ENCODE measurements around the gene DMD.

The DMD gene

DNA sequence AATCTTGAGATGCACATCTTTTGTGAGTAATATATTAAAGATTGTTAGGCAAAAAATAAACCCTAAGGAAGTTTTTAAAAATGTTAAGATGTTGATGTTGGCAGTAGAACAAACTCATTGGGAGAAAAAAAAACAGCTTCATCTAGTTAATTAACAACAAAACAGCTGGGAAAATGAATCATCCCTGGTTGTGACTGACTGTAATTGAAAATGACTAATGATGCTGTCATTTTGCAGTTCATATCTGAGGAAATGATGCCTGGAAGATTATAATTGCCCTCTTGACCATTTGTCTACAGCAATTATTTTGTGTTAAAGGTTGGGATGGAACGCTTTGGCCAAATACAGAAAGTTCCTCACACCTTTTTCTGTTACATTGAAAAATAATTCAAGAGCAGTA is 1379.1 kb downstream of the DMD start:
- DNase-seq = no peak

DNA sequence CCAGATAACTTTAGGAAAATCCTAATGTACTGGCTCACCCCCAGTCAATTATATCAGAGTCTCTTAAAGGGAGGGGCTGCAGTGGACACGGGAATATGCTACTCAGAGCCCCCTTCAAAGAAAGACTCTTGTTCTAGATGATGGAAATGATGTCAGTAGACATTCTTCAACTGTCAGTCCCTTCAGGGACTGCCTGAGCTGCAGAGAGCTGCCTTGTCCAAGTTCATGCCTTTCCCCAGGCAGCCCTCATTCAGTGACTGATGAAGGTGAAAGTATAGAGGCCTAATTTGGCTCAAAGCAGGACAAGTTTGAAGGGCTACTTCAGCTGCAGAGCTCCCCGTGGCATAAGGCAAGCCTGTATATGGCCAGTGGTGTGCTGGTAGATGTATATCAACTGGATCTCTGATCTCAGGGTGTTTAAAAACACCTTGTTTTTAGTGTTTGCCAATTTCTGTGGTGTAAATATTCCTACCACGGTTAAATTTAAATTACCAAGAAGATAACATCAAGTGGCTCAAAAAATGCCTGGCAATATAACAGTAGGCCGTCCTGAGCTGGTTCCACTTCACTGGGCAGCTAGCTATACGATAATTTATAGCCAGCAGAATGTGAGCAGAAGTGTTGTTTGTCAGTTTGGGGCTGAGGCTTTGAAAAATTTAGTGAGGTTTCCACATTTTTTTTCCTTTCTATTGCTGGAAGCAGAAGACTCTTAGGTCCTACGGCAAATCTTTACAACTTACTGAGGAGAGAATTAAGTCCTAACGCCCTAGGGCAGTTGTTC is 1390.7 kb downstream of the DMD start:
- no peak for DNase-seq

DNA sequence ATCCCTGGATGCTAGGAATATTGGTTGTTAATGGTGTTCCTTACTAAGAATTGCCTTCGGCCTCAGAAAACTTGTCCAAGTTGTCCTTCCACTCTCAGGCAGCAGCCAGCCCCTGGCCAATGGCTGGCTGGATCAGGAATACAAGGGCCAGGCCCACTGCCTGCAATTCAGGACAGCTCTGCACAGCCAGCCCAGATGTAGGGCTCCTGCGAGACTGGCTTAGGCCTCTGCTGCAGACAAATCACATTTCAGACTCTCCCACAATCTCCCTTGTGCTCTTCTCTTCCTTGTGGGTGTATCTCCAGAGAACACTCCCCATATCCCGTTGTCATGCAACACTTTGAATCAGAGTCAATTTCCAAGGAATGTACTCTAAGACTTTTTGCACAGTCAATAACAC is 1391.9 kb downstream of the DMD start:
- DNase-seq = no peak

DNA sequence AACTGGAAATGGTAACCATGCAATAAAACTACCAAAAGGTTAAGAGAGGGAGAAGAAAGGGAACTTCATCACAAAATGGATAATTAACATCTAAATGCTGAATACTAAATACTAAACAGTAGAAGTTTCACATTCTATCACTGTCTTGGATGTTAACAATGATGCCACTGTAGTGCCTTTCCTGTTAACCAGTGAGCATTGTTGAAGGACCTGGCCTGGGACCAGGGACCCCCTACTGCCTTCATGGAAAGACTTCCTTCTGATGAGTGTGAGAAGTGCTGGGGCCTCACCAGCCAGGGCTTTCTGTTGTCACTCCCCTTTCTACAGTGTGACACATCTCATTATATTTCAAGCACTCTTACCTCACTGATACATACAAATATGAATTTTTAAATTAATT is 1400.2 kb downstream of the DMD start:
- no peak for DNase-seq

DNA sequence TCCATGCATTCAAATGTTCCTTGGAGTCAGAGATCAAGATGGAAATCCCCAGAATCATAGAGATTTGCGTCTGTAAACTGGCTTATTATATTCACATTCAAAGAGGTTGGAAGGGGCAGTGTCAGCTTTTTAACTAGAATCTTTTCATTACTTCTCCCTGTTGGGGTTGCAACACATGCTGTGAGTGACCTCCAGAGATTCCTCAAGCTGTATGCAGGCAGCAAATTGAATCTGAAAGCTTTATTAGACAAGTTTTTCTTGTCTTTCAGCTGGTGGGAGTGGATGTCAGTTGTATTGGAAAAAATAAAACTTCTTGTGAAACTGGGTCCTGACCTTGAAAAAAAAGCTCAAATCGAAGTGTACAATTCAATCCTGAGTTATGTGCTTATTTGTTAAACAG is 1403.0 kb downstream of the DMD start:
- no peak for DNase-seq

DNA sequence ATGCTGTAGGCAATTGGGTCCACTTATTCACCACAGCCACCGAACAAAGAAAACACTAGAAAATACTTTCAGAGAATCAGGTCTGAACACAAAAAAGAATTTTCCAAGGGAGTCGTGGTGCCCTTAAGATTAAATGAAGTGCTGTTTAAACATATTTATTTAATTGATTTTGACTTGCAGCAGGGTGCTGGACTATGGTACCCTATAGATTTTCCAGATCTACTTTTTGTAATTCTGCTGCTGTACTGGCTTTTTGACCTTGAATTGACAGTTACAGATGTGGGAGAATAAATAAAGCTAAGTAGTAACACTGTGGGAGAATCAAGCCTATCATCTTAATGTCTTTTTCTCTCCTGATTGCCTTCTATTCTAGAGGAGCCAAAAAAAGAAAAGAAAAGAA is 1404.2 kb downstream of the DMD start:
- no peak for DNase-seq

DNA sequence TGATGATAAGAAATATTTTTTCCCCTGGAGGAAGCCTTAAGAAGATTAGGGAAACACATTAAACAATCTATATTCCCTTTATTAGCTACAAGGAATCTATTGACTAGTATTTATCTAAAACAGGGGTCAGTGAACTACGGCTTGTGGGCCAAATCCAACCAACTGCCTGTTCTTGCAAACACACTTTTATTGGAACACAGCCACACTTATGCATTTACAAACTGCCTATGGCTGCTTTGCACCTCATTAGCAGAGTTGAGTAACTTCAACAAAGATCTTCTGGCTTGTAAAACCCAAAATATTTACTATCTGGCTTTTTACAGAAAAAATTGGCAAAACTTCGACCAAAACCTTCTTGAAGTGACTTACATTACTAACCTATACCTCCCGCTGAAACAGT is 1405.6 kb downstream of the DMD start:
- DNase-seq = no peak

DNA sequence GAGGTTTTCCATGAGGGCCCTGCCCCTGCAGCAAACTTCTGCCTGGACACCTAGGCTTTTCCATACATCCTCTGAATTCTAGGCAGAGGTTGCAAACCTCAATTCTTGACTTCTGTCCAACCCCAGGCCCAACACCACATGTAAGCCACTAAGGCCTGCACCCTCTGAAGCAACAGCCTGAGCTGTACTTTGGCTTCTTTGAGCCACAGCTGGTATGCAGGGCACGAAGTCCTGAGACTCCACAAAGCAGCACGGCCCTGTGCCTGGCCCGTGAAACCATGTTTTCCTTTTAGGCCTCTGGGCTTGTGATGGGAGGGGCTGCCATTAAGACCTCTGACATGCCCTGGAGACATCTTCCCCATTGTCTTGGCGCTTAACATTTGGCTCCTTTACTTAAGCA is 1411.1 kb downstream of the DMD start:
- DNase-seq = no peak

DNA sequence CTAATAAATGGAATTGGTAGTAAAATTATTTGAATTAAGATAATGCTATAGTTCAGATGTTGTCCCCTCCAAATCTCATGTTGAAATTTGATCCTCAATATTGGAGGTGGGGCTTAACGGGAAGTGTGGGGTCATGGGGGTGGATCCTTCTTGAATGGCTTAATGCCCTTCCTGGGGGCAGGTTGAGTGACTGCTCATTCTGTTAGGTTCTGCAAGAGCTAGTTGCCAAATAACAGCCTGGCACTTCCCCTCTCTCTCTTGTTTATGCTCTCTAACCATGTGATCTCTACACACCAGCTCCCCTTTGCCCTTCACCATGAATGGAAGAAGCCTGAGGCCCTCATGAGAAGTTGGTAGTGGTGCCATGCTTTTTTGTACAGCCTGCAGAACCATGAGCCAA is 1414.7 kb downstream of the DMD start:
- DNase-seq = no peak

DNA sequence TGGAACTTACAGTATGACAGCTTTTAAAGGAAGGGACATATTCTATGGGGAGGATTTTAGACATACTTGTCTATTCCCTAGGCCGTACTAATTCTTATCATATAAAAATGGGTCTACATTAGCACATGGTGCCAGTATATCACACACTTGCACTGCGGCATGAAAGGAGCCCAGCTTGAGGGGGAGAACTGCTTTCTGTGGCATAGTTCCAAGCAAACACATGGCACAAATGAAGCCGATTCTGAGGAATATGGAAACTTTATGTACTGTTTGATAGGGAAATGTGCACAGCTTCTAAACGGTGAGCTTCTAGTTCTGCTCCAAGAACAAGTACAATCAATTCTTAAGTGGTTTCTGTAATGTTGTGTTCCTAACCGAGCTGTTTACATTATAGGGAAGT is 1463.9 kb downstream of the DMD start:
- no peak for DNase-seq

DNA sequence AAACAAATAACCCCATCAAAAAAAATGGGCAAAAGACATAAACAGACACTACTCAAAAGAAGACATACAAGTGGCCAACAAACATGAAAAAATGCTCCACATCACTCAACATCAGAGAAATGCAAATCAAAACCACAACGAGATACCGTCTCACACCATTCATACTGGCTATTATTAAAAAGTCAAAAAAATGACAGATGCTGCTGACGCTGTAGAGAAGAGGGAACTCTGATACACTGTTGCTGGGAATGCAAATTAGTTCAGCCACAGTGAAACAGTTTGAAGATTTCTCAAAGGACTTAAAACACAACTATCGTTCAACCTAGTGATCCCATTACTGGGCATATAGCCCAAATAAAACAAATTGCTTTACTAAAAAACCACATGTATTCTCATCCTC is 1468.3 kb downstream of the DMD start:
- DNase-seq = no peak

DNA sequence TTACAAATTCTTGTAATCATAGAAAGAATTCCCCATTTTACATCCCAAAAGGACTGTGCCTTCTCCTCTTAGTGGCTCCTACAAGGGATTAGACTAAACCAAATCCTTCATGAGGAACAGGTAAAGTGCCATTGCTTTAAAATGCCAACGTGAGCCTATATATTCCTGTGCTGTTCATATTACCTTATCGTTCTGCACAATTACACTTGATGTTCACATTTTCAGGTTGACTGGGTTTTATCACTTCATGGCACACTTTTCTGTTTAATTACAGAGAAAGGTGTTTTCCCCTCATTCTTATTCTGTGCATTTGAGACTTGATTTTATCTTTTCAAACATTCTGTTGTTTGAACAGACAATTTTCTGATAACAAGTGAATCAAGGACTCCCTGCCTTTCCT is 1493.9 kb downstream of the DMD start:
- no peak for DNase-seq

DNA sequence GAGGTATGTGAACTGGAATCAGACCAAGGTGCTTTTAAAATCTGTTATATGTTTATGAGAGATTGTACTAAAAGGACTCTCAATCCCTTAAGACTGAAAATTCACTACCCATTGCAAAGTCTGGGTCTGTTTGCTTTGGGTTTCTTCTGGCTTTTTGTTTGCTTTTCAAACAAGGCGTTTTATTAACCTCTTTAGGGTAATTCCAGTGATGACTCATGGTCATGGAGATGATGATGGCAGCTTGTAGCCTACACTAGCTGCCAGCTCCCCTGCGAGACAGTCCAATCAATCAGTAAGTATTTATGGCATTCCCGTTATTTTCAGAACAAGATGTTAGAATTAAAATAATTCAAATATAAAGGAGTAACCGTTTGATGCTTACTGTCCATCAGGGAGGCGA is 1495.7 kb downstream of the DMD start:
- DNase-seq = no peak

DNA sequence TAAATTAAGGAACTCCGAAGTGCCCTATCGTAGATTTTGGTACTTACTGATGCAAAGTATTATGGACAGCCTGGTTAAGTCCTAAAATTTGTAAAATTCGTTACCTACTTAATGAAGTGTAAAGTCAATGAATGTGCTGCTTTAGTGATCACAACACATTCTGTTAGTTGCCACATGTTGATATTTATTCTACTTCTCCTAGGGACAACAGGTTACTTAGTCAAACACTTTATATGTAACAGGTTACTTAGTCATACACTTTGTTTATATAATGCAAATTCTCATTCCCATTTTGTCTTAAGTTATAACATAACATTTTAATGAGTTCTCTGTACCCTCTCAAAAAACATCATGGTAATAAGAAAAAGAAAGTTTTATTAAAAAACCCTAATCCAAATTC is 1496.6 kb downstream of the DMD start:
- no peak for DNase-seq

DNA sequence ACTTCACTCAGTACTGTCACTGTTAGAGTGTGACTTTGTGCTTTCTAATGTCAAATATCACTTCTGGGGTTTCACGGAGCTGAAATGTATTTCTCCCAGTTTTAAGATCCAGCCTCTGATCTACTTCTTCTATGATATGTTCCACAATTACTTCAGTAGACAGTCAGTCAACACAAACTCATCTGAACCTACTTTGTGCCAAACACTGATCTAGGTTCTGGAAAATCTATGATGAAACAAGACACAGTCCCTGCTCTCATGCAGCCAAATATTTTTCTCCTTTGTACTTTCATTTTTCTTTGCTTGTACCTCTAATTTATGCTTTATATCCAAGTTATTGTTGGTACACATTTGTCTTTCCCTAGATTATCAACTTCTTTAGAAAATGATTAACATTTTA is 1498.2 kb downstream of the DMD start:
- DNase-seq = no peak

DNA sequence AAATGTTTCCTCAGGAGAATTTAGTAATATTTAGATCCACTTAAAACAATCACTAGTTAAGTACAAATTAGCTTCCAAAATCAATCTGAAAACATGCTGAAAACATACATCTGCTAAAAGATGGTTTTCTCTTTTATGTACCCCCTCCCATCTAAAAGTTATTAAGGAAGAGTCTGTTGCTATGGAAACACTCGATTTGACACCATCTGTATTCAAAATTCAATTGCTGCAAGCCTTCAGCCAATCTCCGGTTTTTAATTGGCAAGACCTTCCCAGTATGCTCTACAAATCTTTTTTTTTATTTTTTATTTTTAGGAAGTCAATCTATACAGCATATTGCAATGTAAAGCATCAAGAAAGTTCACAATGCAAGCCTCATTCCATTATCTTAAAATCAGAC is 1500.2 kb downstream of the DMD start:
- no peak for DNase-seq

DNA sequence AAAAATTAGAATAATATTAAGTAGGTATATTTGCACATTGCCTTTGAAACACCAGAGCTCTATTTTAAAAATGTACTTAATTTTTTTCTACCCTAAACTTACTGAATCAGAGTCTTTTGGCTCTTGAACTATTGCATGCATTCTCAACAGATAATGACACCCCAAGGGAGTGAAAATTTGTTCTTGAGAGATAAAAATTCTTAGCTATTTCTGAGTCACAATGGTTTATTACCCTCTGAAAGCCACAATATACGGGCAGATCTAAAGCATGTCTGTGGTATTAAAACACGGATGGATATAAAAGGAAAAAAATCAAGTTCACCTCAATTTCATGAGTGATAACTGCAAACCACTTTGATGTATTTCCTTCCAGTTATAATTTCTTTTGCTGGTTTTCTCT is 1503.2 kb downstream of the DMD start:
- DNase-seq = no peak

DNA sequence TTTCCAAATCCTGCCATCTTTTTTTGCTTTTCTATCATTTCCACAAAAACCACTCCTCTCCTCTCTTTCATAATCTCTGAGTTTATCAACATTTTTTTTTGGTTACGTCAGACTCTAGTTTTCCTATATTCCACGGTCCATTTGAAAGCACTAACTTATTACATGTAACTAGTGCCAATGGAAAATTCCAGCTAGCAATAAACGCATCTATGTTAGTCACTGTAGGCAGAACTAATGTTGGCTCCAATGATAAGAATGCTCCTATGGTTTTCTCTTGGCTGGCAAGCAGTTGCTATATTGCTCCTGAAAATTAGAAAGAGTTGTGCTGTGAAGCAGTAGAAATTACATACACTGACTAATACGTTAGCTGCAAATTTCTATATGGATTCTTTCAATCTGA is 1504.9 kb downstream of the DMD start:
- DNase-seq = no peak

DNA sequence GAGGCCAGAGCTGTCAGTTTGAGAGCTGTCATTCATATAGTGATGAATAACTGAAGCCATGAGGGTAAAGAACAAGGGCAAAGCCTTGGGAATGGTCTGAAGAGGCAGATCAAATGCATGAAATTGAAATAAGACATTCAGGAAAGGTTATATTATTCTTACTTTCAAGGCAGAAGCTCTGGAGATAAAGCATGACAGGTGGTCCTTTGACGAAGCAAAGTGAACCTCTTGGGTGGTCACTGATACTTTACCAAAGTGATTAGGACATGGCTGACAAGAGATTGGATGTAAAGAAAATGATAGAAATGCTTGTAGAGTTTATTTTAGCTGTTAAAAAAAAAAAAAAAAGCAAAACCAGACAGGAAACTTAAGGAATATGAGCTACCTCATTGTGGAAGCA is 1505.5 kb downstream of the DMD start:
- no peak for DNase-seq

DNA sequence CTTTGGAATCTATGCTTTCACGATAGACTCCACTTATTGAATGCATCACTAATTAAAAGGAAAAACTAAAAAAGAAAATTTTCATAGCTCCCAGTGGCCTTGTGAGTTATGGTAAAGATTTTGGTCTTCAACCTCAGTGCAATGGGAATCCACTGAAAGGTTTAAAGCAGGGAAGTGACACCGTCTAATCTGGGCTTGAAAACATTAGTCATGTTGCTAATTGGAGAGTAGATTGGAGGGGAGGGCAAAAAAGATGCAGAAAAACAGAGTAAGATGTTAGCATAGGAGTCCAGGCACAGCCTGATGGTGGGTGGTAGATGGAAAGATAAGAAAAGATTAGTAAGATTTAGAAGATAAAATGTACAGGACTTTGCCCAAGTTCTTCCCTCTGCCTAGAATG is 1506.4 kb downstream of the DMD start:
- DNase-seq = no peak

DNA sequence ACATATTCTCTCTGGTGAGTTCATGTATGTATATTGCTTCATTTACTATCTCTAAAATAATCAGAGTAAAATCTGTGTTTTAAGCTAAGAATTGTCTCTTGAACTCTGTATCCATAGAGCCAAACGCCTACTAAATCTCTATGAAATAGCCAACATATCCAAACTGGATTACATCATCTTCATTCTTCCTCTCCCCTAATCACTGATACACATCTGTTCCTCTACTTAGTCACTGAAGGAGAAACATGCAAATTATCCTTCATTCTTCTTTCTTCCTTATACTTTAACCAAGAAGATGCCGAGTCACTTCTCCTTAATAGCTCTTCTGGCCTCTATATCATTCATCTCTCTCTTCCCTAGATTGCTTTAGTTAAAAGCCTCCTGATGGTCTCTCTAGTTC is 1509.1 kb downstream of the DMD start:
- no peak for DNase-seq

DNA sequence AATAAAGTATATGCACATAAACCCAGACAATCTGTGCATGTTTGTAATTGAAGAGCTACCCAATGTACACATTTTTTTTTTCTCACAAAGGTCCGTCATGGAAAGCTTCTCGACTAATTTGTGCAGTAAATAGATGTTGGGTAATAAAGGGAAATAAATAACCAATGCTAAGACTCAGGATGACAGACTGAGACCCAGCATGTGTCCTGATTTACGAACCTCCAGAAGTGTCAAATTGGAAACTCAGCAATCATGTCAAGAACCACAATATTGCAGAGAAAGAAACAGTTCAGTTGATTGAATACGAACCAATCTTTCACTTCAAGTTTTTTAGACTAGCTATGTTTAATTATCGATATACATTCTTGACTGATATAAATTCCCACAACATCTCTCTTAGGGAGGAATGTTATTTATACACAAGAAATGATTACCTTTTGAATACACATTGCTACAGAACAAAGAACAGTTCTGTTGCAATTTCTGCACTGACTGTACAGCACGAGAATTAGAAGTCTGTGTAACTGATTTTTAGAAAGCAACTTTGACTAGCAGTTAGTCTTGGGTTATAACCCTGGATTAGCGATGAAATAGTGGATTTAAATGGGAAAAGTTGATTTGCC is 1513.9 kb downstream of the DMD start:
- DNase-seq = no peak

DNA sequence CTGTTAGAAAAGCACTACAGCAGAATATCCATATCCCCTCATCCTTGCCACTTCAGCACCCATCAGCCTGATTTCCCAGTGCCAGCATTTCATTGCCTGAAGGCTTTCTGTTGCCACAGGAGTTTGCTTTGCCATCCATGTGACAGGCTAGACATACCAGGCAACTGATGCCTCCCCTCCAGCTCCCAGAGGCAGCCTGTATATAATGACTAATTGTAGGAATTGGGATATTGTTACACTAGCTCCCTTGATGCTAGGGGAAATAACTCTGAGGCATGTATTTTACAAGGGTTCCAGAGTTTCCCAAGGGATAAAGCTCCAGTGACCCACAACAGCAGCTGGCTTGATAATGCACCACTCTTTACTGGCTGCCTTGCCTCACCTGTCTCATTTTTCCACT is 1531.5 kb downstream of the DMD start:
- no peak for DNase-seq

DNA sequence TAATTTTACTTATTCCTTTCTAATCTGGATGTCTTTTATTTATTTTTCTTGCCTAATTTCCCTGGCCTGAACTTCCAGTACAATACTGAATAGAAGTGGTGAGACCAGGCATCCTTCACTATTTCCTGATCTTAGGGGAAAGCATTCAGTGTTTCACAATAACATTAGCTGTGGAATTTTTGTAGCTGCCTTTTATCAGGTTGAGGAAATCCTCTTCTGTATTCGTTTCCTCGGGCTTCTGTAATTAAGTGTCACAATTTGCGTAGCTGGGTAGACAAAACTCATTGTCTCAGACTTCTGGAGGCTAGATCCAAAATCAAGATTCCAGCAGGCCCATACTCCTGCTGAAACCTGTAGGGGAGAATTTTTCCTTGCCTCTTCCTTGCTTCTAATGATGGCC is 1541.1 kb downstream of the DMD start:
- DNase-seq = no peak

DNA sequence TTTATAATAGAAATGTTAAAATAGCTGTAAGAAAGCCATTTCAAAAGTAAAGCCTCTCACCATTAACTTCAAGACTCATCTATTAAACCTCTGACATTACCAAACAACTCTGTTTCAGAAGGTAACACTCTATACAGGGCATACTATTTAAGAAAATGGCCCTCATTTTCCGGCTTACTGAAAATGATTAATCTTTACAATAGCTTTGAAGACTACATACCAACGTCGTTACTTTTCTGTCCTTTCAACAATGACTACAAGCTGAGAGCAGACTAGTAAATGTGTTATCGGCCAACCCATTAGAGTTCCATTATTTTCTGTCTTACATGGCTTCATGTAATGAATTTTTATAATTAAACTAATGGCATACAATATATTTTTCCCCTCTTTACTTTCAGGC is 1545.9 kb downstream of the DMD start:
- DNase-seq = no peak
